Uterine smooth muscle cell (primary cell): ENCODE data around the gene PTH2. TPM values are rescaled to one million over a fixed set of nuclear protein-coding genes. Genes with fewer than 3 reads are reported as not detected.

Source experiments
- total RNA-seq: library from RNA; depleted of rRNA; stranded (reverse); fragments of >200 nt; gene quantifications from 2 replicates; pipeline ENCODE4 v1.2.3, GENCODE V29; 2014

Gene PTH2
- not detected in 2 replicates for total RNA-seq

DNA sequence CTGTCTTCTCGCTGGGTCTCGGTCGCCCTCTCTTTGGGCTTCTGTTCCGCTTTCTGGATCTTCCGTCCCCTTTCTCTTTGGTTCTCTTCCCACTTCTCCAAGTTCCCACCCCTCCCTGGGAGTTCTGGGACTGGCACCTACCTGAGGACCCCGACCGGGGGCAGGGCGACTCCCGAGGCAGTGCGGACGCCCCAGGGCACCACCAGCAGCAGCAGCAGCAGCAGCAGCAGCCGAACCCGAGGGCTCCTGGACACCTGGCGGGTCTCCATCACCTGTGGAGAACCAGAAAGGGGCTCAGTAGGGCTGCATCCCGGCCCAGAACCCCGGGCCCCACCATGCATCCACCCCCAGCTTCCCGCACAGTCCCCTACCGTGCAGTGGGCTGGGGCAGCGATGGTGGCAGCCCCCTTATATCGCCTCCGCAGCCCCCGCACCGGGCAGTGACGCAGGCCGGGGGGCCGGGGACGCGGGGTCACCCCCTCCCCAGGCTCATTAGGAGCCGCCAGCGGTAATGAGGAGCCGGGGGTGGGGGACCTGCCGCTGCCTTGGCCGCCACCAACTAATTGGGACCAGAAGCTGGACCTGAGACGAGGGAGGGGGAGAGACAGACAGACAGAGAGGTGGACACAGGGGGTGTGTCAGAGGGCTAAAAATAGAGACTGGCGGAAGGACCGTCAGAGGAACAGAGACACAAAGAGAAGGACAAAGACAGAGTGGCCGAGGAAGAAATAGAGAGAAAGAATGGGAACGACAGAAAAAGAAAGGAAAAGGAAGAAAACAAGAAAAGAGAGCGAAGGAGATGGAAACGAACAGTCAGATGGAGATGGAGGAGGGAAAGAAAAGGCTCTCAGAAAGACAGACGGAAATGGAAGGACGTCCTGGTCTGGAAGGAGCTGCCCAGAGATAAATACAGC, at the start of gene PTH2:
Gene PTH2 (minus strand): TSS at position 371 of the 914 bp plus-strand sequence. CDS start 102 bp downstream, at position 269.

GRCh38 chr19:49453013-49453756, 29.9 kb upstream of the PTH2 start, which contains the start of gene ALDH16A1:
ALDH16A1 (plus strand) TSS chr19:49453225; CDS start chr19:49453332, 107 bp downstream.

GRCh38 chr19:49451430-49452181, 28.4 kb upstream of the PTH2 start, which contains the start of gene PIH1D1:
PIH1D1 (minus strand) TSS chr19:49451814; CDS start chr19:49451574, 240 bp downstream.

GRCh38 chr19:49441210-49441959, 18.1 kb upstream of the PTH2 start, which contains the start of gene SLC17A7:
SLC17A7 (minus strand) TSS chr19:49441527; CDS start chr19:49441379, 148 bp downstream.

GRCh38 chr19:49425178-49425577, 1.9 kb upstream of the PTH2 start, which contains the start of gene GFY:
GFY (plus strand) TSS chr19:49425388; CDS start chr19:49426431, 1,043 bp downstream.

GRCh38 chr19:49387936-49388372, 35.3 kb downstream of the PTH2 start, which contains the start of gene KASH5:
KASH5 (plus strand) TSS chr19:49388249; CDS start chr19:49390884, 2,635 bp downstream.

Other genes starting within 250 kb of the PTH2 start
- gene SLC6A16, start 98.2 kb downstream of the PTH2 start, total RNA-seq: under 0.01 TPM in 2 replicates
- 0.12 TPM in 1 of 2 replicates, not detected in the other for gene CD37, start 88.0 kb downstream of the PTH2 start, total RNA-seq
- 13.7 and 15.6 TPM in 2 replicates for gene TEAD2, start 61.0 kb downstream of the PTH2 start, total RNA-seq
- 0.25 and 0.33 TPM in 2 replicates for gene DKKL1, start 59.6 kb downstream of the PTH2 start, total RNA-seq
- gene KASH5, start 35.2 kb downstream of the PTH2 start, total RNA-seq: not detected in 2 replicates
- 0.11 TPM in 1 of 2 replicates, not detected in the other for gene GFY, start 1.9 kb upstream of the PTH2 start, total RNA-seq
- not detected in 2 replicates for gene SLC17A7, start 18.1 kb upstream of the PTH2 start, total RNA-seq
- 105 and 127 TPM in 2 replicates for gene PIH1D1, start 28.4 kb upstream of the PTH2 start, total RNA-seq
- gene ALDH16A1, start 29.8 kb upstream of the PTH2 start, total RNA-seq: 33.4 and 53.8 TPM in 2 replicates
- gene FLT3LG, start 50.8 kb upstream of the PTH2 start, total RNA-seq: 2.5 and 2.6 TPM in 2 replicates
- gene RPL13A, start 64.2 kb upstream of the PTH2 start, total RNA-seq: 1,950 and 2,937 TPM in 2 replicates
- gene RPS11, start 73.0 kb upstream of the PTH2 start, total RNA-seq: 2,278 and 3,023 TPM in 2 replicates
- 21.7 and 56.0 TPM in 2 replicates for gene FCGRT, start 89.2 kb upstream of the PTH2 start, total RNA-seq
- 136 and 287 TPM in 2 replicates for gene RCN3, start 104.6 kb upstream of the PTH2 start, total RNA-seq
- gene NOSIP, start 157.1 kb upstream of the PTH2 start, total RNA-seq: 58.2 and 78.7 TPM in 2 replicates
- 0.33 and 0.75 TPM in 2 replicates for gene PRRG2, start 157.9 kb upstream of the PTH2 start, total RNA-seq
- 2.4 and 3.1 TPM in 2 replicates for gene PRR12, start 167.7 kb upstream of the PTH2 start, total RNA-seq
- 41.3 and 58.6 TPM in 2 replicates for gene RRAS, start 216.7 kb upstream of the PTH2 start, total RNA-seq
- 17.3 and 18.1 TPM in 2 replicates for gene SCAF1, start 218.8 kb upstream of the PTH2 start, total RNA-seq
- 43.1 and 45.6 TPM in 2 replicates for gene IRF3, start 242.4 kb upstream of the PTH2 start, total RNA-seq
- 3.2 and 7.5 TPM in 2 replicates for gene BCL2L12, start 242.5 kb upstream of the PTH2 start, total RNA-seq